Measurements from ENCODE around the gene HIPK1. TPM values are rescaled to one million over a fixed set of nuclear protein-coding genes. Genes with fewer than 3 reads are reported as not detected.
"Not testable (repeated sequence)": the region's sequence is repeated elsewhere in the genome, so short reads cannot be mapped to it uniquely, and the experiment has no call there.

Gene HIPK1
- total RNA-seq, 1 donor from 2014 or later: 71.9 TPM

DNA sequence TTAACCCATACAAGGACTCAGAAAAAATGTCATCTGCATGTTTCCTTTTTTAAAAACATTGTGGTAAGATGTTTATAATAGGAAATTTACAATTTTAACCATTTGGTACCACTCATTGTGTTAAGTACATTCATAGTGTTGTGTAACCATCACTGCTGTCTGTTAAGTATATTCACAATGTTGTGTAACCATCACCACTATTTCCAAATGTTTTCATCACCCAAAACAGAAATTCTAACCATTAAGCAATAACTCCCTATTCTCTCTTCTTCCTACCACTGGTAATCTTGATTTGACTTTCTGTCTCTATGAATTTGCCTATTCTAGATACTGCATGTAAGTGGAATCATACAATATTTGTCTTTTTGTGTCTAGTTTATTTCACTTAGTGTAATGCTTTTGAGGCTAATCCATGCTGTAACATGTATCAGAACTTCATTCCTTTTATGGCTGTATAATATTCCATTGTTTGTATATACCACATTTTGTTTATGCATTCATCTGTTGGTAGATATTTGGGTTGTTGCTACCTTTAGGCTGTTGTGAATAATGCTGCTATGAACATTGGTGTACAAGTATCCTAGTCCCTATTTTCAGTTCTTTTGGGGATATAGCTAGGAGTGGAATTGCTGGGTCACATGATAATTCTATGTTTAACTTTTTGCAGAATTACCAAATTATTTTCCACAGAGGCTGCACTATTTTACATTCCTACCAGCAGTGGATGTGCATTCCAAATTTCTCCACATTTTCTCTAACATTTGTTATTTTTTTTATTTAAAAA is 14.1 kb downstream of the HIPK1 start:
- DNase-seq (ENCODE audit: low read depth): no peak

DNA sequence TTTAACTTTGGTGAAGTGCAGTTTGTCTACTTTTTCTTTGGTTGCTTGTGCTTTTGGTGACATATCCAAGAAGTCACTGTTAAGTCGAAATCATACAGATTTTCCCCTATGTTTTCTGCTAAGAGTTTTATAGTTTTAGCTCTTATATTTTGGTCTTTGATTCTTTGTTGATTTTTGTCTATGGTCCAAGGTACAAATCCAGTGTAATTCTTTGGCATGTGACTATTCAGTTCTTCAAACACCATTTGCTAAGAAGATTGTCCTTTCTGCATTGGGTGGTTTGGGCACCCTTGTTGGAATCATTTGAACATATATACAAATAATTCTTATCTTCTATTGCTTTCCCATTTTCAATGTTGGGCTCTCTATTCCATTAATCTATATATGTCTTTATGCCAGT is 16.2 kb downstream of the HIPK1 start:
- no peak for DNase-seq (ENCODE audit: low read depth)

DNA sequence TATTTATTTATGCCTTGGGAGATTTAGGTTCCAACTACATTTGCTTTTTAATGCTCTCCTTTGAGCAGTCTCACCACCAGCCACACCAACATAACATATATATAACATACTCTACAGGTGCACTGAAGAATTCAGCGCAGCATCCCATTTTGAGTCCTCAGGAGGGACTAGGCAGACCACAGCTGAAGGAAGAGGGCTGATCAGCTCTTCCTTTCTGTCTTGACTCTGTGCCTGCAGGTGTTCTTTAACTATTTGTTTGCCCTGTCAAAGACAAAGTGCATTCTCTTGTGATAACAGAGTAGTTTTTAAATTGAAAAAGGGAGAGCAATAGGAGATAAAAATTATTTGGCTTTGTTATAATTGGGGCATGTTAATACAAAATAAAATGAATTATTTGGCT is 17.0 kb downstream of the HIPK1 start:
- no peak for DNase-seq (ENCODE audit: low read depth)

DNA sequence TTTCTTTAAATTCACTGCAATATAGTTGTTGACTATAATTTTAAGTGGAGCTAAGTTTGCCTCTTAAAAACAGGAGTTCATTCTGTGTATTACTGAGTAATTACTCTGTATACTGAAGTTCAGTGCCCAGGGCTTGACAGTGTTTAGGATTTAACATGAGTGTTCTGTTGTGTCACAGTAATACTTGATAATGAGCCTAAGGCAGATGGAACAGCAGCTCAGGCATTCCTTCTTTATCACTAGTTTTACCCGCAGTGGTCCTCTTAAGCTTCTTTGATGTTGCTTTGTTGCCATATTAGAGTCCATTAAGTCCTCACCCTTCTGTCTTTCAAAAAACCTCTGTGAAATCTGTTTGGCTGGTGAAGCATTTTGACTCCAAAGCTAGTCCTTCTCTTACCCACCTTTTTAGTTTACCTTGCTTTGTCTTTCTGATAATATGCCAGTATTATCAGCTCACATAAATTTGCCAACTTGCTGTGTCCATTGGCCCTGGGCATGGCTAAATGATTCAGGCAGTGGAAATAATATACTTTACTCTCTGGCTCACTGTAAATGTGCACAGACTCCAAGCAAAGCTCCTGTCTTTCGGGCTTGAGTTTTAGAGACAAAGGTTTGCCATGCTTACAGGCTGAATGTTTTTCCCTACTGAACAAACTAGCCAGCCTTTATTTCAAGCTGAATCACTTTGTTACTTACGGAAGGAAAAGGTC is 17.7 kb downstream of the HIPK1 start:
- no peak for DNase-seq (ENCODE audit: low read depth)

DNA sequence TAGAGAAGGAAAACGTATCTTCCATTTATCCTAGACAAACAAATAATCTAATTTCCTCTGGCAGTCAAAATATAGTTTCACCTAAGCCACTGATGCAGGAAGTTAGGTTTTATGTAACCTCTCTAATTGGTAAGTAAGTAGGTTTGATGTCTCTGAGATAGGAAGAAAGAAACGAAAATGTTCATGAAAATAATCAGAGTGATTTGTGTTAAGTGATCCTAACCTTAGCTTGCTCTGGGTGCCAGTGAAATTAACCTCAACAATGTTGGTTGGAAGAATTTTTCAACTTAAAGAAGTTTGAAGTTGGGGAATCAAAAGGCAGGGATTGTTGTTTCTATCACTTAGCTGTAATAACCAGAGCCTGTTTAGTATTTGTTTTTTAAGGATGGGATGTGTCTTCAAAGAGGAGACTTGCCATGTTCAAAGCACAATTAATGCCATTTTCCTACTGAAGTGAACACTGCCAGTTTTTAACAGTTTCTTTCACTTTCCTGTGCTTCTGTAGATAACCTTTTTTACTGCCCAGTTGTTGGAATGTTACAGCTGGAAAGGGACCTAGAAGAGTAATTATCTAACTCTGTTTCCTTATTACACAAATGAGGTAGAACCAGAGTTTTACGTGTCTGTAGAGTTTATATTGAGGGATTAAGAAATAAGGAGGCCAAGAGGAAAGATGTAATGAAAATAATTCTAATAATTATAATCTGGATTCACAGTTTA is 18.4 kb downstream of the HIPK1 start:
- no peak for DNase-seq (ENCODE audit: low read depth)

DNA sequence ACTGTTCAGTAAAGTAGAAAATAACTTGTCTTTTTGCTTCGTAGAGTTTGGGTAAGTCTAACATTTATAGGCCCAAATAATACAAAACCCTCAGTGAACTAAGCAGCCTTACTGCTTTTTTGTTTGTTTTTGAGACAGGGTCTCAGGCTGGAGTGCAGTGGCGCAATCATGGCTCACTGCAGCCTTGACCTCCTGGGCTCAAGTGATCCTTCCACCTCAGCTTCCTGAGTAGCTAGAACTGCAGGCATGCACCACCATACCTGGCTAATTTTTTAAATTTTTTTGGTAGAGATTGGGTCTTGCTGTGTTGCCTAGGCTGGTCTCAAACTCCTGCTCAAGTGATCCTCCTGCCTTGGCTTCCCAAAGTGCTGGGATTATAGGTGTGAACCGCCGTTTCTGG is 19.0 kb downstream of the HIPK1 start:
- DNase-seq (ENCODE audit: low read depth): not testable (repeated sequence)

DNA sequence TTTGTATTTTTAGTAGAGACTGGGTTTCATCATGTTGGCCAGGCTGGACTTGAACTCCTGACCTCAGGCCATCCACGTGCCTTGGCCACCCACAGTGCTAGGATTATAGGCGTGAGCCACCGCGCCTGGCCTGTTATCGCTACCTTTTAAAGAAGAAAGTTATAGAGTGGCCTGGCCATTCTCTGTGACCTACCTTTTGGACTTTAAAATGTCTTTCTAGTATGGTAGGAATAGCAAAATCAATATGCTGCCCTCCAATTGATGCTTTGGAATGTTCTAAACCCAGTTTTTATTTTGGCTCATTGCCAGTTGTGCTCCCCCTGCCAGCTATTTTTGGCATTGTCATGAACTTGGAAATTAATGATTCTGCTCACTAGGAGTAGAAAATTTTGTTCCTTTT is 19.9 kb downstream of the HIPK1 start:
- DNase-seq (ENCODE audit: low read depth): no peak

DNA sequence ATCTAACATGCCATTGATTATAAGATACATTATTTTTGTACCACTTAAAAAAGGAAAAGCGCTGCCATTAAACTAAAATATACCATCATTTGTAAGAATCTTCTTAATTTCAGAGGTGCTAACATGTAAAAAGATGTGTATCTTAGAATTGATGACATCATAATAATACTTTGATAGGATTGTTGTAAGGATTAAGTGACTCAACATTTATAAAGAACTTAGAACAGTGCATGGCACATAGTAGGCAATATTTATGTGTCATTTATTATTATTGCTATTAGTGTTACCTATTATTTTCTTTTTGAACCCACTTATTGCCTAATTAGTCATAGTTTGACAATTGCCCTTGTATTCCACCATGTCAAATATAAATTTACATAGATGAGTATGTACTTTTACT is 21.8 kb downstream of the HIPK1 start:
- no peak for DNase-seq (ENCODE audit: low read depth)

DNA sequence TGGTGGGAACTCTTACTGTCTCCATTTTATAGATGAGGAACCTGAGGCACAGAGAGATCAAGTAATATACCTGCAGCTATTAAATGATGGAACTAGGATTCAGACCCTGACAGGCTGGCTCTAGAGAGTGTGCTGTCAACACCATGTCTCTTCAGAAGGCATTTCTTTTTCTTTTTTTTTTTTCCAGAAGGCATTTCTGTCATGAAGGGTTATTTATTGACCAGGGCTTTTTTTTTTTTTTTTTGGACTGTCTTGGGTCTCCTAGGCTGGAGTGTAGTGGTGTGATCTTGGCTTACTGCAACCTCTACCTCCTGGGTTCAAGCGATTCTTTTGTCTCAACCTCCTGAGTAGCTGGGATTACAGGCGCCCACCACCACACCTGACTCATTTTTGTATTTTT is 22.6 kb downstream of the HIPK1 start:
- DNase-seq (ENCODE audit: low read depth): no peak

DNA sequence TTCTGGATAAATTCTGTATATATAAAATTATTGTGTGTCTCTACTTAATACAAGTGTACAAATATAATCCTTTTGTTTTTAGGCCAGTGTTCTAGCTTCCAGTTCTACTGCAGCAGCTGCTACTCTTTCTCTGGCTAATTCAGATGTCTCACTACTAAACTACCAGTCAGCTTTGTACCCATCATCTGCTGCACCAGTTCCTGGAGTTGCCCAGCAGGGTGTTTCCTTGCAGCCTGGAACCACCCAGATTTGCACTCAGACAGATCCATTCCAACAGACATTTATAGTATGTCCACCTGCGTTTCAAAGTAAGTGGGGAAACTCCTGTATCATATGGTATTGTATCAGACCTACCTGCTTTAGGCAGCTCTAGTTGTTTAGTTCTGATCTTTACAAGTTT is 28.9 kb downstream of the HIPK1 start:
- DNase-seq (ENCODE audit: low read depth): peak; percentile 32

DNA sequence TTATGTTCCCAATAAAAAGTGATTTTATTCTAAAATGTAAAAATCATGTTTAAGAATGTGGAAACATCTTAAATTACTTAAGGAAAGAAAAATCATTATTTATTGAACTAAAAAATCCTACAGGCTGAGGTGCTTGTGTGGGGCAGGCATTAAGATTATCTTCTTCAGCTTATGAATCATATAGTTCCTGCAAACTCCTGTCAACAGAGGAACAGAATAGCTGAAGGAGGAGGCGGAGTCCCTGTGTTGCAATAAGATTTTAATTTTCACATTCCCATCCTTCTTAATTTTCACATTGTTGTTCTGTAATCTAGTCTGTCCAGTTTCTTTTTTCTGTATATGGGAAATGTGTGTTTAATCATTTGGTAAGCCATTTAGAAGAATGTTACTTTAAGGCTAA is 29.6 kb downstream of the HIPK1 start:
- DNase-seq (ENCODE audit: low read depth): no peak

DNA sequence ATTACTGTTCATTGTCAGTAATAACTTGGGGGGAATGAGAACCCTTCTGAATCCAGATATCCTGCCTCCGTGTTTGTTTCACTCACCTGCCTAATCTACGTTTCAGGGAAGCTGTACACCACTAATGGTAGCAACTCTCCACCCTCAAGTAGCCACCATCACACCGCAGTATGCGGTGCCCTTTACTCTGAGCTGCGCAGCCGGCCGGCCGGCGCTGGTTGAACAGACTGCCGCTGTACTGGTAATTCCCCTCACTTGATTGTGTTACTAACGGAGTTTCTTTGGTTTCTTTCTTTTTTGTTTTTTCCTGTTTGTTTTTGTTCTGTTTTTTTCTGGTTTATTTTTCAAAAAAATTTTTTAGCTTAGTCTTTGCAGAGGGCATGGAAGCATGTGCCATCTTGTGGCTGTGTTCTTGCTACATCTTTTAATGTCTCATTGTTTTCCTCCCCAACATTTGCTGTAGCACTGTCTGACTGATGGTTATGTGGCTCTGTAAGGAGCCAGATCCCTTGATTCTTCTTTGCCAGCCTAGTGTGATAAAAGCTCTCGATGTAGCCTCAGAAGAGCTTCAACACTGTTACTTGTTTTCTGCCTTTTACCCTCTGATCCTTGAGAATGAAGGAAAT is 34.3 kb downstream of the HIPK1 start:
- peak; percentile 22 for DNase-seq (ENCODE audit: low read depth)

DNA sequence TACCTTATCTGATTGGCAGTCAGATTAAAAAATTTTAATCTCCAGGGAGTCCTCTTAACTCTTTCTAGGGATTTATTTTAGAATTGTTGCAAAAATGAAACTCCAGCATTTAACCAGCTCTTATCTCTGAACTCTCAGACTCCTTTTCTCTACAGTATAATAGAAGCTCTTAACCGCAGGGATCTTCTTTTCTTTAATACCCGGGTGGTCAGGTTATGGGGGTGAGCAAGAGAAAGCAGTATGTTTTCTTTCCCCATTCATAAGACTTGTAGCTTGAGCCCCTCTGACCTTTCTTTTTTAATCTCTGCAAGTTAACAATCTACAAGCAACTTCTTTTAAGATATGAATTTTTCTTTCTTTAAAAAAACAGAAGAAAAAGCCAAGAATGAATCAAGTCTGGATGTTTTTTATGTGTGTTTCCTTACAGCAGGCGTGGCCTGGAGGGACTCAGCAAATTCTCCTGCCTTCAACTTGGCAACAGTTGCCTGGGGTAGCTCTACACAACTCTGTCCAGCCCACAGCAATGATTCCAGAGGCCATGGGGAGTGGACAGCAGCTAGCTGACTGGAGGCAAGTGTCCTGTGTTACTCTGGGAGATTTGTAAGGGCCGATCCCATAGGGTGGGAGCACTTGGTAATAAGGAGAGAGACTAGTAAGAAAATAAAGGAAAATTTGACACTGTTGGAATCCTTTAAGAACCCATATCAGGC is 36.7 kb downstream of the HIPK1 start:
- DNase-seq (ENCODE audit: low read depth): peak; percentile 30

DNA sequence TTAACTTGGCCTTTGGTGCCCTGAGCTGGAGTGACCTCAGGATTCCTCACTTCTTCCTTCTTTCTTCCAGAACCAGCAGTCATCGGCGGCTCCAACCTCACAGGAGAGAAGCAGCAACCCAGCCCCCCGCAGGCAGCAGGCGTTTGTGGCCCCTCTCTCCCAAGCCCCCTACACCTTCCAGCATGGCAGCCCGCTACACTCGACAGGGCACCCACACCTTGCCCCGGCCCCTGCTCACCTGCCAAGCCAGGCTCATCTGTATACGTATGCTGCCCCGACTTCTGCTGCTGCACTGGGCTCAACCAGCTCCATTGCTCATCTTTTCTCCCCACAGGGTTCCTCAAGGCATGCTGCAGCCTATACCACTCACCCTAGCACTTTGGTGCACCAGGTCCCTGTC is 43.8 kb downstream of the HIPK1 start:
- no peak for DNase-seq (ENCODE audit: low read depth)

DNA sequence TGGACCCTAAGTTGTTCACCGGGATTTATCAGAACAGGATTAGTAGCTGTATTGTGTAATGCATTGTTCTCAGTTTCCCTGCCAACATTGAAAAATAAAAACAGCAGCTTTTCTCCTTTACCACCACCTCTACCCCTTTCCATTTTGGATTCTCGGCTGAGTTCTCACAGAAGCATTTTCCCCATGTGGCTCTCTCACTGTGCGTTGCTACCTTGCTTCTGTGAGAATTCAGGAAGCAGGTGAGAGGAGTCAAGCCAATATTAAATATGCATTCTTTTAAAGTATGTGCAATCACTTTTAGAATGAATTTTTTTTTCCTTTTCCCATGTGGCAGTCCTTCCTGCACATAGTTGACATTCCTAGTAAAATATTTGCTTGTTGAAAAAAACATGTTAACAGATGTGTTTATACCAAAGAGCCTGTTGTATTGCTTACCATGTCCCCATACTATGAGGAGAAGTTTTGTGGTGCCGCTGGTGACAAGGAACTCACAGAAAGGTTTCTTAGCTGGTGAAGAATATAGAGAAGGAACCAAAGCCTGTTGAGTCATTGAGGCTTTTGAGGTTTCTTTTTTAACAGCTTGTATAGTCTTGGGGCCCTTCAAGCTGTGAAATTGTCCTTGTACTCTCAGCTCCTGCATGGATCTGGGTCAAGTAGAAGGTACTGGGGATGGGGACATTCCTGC is 46.2 kb downstream of the HIPK1 start:
- DNase-seq (ENCODE audit: low read depth): no peak

DNA sequence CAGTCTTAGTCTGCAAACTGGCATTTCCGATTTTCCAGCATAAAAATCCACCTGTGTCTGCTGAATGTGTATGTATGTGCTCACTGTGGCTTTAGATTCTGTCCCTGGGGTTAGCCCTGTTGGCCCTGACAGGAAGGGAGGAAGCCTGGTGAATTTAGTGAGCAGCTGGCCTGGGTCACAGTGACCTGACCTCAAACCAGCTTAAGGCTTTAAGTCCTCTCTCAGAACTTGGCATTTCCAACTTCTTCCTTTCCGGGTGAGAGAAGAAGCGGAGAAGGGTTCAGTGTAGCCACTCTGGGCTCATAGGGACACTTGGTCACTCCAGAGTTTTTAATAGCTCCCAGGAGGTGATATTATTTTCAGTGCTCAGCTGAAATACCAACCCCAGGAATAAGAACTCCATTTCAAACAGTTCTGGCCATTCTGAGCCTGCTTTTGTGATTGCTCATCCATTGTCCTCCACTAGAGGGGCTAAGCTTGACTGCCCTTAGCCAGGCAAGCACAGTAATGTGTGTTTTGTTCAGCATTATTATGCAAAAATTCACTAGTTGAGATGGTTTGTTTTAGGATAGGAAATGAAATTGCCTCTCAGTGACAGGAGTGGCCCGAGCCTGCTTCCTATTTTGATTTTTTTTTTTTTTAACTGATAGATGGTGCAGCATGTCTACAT is 47.6 kb downstream of the HIPK1 start:
- peak; percentile 90 for DNase-seq (ENCODE audit: low read depth)

DNA sequence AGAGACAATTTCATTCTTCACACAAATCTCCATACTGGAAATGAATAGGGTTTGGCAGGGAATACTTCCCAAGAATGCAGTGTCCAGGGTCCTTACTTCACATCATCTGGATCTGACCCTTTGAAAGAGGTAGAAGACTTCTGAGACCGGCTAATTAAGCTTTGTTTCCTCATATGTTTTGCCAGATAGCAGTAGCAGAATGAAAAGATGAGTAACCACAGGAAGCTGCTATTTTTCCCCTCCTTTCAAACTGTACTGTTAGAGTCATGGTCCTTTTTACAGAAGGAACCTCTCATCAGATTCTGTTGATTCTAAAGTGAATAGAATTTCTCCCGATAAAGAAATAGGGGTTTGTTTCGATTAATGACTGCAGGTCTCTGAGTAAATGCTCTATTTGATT is 48.8 kb downstream of the HIPK1 start:
- DNase-seq (ENCODE audit: low read depth): no peak

DNA sequence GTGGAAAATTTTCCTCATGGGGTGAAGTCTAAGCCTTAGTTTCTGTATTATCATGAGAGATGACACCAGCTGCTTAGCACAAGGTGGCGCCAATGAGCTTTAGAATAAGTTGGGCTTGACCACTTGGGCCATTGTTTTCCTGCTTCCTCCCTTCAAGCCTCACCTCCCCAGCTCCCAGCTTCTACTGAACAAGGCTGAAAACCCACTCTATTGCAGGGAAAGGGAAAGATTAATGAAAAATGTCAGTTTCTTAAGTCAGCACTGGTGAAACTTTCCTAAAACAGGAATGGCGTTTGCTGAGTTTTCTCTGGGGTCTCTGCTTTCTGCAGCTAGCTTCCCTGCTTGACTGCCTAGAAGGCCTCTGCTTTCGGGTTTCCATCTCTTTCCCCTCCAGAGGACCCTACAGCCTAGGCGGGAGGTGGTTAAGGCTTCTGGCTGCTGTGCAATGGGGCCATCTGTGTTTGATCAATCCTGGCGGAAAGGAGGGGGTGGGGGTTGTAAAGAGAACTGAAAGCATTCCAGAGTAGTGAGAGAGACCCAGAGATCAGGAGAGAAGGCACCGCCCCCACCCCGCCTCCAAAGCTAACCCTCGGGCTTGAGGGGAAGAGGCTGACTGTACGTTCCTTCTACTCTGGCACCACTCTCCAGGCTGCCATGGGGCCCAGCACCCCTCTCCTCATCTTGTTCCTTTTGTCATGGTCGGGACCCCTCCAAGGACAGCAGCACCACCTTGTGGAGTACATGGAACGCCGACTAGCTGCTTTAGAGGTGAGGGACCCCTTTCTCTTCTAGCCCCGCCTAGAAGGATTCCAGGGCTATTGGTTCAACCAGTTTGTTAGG is 50.0 kb downstream of the HIPK1 start, which contains the start of gene OLFML3:
Gene OLFML3 (plus strand): TSS at position 612 of the 840 bp plus-strand sequence. CDS start 43 bp downstream, at position 655.
- DNase-seq (ENCODE audit: low read depth): peak; percentile 96

DNA sequence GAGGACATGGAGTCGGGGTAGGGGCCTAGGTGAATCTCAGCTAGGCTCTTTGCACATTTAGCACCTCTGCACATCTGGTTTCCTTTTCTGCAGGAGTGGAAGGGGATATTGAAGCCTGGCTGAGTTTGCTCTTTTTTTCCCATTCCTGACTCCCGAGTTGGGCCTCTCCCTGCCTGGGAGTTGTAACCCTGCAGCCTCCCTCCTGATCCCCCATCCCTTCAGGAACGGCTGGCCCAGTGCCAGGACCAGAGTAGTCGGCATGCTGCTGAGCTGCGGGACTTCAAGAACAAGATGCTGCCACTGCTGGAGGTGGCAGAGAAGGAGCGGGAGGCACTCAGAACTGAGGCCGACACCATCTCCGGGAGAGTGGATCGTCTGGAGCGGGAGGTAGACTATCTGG is 51.0 kb downstream of the HIPK1 start:
- DNase-seq (ENCODE audit: low read depth): peak; percentile 77
